ENCODE results near the gene CELF4. TPM values are rescaled to one million over a fixed set of nuclear protein-coding genes. Genes with fewer than 3 reads are reported as not detected.

The CELF4 gene
- total and polyA plus RNA-seq, 2 of the 4 experiments (the other 2 are of a cell fraction), result not detected

GRCh38 chr18:37368110-37368954 lies 197.3 kb downstream of the CELF4 start:
- Histone ChIP-seq H2AK9ac (replicated peaks; ENCODE audit: low read depth, low read length, poor library complexity) (no peak overlapping the region), H2BK20ac (ENCODE audit: low read depth, low read length) (no peak overlapping the region), H3K56ac (ENCODE audit: extremely low read depth, insufficient read depth, low read length) (no peak overlapping the region), H3K79me1 (ENCODE audit: low read depth in 1 of 2, low read length in 2 of 2) (no peaks in the 10 kb centered on the region), H3K18ac (ENCODE audit: low read depth, low read length) (no peak overlapping the region), H3K23ac (ENCODE audit: low read depth, low read length) (no peak overlapping the region), H4K91ac (ENCODE audit: insufficient read depth, low read depth, low read length) (no peak overlapping the region), H3K9me1 (ENCODE audit: insufficient read depth, low read length) (no peaks in the 10 kb centered on the region), H3K14ac (replicated peaks; ENCODE audit: low read depth, low read length) (no peak overlapping the region), H4K5ac (ENCODE audit: low read depth, low read length) (no peak overlapping the region), H2BK5ac (ENCODE audit: low read depth, low read length, poor library complexity, severe bottlenecking) (no peak overlapping the region), H4K8ac (ENCODE audit: low read depth in 2 of 2, low read length in 2 of 2) (no peak overlapping the region), H3K27ac (ENCODE audit: insufficient read depth, low read length) (no peak overlapping the region), H3K27me3 (ENCODE audit: control insufficient read depth, insufficient read depth, low read length) (peaks cover 25% of the 10 kb centered on the region; the same call in 1 of the 2 replicates), H3K36me3 (ENCODE audit: control insufficient read depth, insufficient read depth, low read length) (no peaks in the 10 kb centered on the region), H2BK15ac (ENCODE audit: low read depth, low read length) (no peak overlapping the region), H3K9ac (ENCODE audit: low read depth, low read length) (no peak overlapping the region), H3K9me3 (ENCODE audit: control insufficient read depth, insufficient read depth, low read length) (no peaks in the 10 kb centered on the region), H3K4ac (ENCODE audit: low read depth, low read length) (no peak overlapping the region), H4K20me1 (ENCODE audit: insufficient read depth, low read length) (no peaks in the 10 kb centered on the region), H2AK5ac (ENCODE audit: low read depth, low read length) (no peak overlapping the region), H2BK120ac (ENCODE audit: low read depth, low read length) (no peak overlapping the region), H3K4me1 (ENCODE audit: control insufficient read depth, insufficient read depth, low read length) (no peaks in the 10 kb centered on the region), H3K4me3 (ENCODE audit: insufficient read depth, low read depth, low read length) (no peak overlapping the region), H2AFZ (replicated peaks; ENCODE audit: low read length, poor library complexity) (no peak overlapping the region), H3K4me2 (ENCODE audit: low read depth, low read length) (no peak overlapping the region)
- 0% methylated on average over 1 of the region's 10 CpGs; no CpG with 5 or more reads in 1 of the 2 experiments for WGBS, 2 experiments (ENCODE audit: extremely low coverage in 2 of 2, insufficient read length in 1 of 2)
- DNase-seq, result no peak
- BruUV-seq (replicated peaks), result no TSS peak
- ChIA-PET POLR2A (ENCODE audit: unreplicated experiment) (no interaction called here), CTCF (no interaction called here)
- TF ChIP-seq SMC3 (IDR thresholded peaks at IDR 0.05; ENCODE audit: low read depth, low read length), result no peak
- TF ChIP-seq RFX5 (IDR thresholded peaks at IDR 0.05; ENCODE audit: low read depth, low read length), result no peak
- TF ChIP-seq POLR2A (IDR thresholded peaks at IDR 0.05; ENCODE audit: low read depth, low read length), result no peak
- no peak for TF ChIP-seq MAZ (IDR thresholded peaks at IDR 0.05; ENCODE audit: borderline replicate concordance, low read depth, low read length)
- no peak for TF ChIP-seq FOS (IDR thresholded peaks at IDR 0.05; ENCODE audit: low read depth, low read length)
- TF ChIP-seq MXI1 (IDR thresholded peaks at IDR 0.05; ENCODE audit: borderline replicate concordance, low read depth, low read length), result no peak
- TF ChIP-seq CEBPB (IDR thresholded peaks at IDR 0.05; ENCODE audit: low read depth, low read length), result no peak
- no peak for TF ChIP-seq CHD1 (IDR thresholded peaks at IDR 0.05; ENCODE audit: low read depth, low read length)
- TF ChIP-seq NFE2L2 (IDR thresholded peaks at IDR 0.05; ENCODE audit: low read depth, low read length), result no peak
- in situ Hi-C loops (cut with MboI; ENCODE audit: low sequenced_read_pairs), result no loop called here
- intact Hi-C loops (cut with micrococcal nuclease), result no loop called here
- ATAC-seq (ENCODE audit: low read depth), result no peak
- dilution Hi-C loops (cut with HindIII; ENCODE audit: low sequenced_read_pairs, unreplicated experiment), result no loop called here
